Mesenteric fat pad (tissue), 1 donor: ENCODE measurements around the gene GINS2. TPM values are rescaled to one million over a fixed set of nuclear protein-coding genes. Genes with fewer than 3 reads are reported as not detected.

Experiments
- DNase-seq: peaks from one replicate; pipeline ENCODE4 v3.0.0-alpha.2; 2020; ENCODE audit warnings: low spot score
- total RNA-seq: library from RNA; stranded (reverse); fragmentation: NEBNext Ultra II Directional; extraction: Animal tissue kit (Norgen Biotek cat#: 25700); gene quantifications from one replicate; pipeline ENCODE4 v1.2.1, GENCODE V29; 2021
- donor health status: DM: yes; HTN: yes; CAD: no.

Gene GINS2
- total RNA-seq, 1 donor from 2014 or later, result 0.32 TPM

DNA sequence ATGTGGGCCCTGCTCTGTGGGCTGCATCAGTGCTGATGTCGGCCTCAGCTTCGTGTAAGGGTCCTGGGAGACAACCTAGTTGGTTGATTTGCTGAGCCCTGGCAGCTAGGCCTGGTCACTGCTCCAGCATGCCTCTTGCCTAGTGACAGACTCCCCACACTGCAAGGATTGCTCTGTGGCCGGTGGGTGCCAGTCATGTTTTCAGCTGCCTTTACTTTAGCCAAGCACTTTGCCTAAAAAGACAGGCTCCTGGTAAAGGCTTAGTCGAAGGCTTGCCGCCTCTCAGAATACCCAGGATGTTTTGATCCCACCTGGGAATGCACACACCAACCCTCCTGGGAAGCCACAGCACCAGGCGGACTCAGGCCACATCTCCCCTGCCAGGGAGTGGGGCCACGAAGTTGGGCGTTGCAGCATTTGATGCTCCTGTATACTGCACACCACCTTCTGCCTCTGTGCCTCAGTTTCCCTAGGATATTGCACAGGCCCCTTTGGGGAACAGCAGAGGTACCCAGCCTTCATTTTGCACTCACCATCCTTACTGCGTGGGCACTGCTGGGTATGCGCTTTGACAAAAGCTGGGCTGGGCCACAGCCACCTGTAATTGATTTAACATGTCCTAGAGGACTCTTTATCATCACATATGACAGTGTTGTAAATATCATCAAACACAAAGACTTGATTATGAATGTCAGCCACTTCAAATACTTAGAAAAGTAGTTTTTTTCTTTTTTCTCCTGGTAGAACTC, 19.9 kb downstream of the GINS2 start:
- no peak for DNase-seq

GRCh38 chr16:85667841-85668413, 20.8 kb downstream of the GINS2 start:
- DNase-seq, result no peak

GRCh38 chr16:85667261-85667660, 21.5 kb downstream of the GINS2 start:
- no peak for DNase-seq

DNA sequence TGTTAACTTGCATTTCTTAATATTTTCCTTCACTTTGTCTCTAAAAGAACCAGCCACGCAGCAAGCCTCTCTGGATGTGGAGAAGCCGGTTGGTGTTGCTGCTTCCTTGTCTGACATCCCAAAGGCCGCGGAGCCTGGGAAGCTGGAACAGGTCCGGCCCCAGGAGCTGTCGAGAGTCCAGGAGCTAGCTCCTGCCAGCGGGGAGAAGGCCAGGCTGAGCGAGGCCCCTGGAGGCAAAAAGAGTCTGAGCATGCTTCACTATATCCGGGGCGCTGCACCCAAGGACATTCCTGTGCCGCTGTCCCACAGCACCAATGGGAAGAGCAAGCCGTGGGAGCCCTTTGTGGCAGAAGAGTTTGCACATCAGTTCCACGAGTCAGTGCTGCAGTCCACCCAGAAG, 22.8 kb downstream of the GINS2 start:
- DNase-seq, result no peak

- no peak for DNase-seq
These were observed 23.4 kb downstream of the GINS2 start for GRCh38 chr16:85665373-85665740.

- no peak for DNase-seq
These were observed 24.0 kb downstream of the GINS2 start for GRCh38 chr16:85664580-85665372.

GRCh38 chr16:85663891-85664321, 24.8 kb downstream of the GINS2 start:
- no peak for DNase-seq

- DNase-seq, result no peak
These were observed 25.6 kb downstream of the GINS2 start for GRCh38 chr16:85662976-85663830.

DNA sequence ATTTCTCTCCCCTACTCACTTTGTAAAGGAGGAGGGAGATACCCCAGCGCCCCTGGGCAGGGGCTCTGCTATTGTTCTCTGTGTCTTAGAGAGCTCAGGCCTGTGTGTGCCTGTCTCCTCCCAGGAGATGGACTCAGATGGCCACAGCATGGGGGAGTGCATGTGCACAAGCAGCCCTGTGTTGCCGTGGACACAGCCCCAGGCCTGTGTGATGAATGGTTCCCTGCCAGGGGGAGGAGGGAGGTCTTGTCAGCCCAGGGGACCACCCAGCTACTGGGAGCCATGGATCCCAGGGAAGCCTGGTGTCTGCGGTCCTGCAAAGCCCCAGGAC, 26.3 kb downstream of the GINS2 start:
- DNase-seq, result no peak

DNA sequence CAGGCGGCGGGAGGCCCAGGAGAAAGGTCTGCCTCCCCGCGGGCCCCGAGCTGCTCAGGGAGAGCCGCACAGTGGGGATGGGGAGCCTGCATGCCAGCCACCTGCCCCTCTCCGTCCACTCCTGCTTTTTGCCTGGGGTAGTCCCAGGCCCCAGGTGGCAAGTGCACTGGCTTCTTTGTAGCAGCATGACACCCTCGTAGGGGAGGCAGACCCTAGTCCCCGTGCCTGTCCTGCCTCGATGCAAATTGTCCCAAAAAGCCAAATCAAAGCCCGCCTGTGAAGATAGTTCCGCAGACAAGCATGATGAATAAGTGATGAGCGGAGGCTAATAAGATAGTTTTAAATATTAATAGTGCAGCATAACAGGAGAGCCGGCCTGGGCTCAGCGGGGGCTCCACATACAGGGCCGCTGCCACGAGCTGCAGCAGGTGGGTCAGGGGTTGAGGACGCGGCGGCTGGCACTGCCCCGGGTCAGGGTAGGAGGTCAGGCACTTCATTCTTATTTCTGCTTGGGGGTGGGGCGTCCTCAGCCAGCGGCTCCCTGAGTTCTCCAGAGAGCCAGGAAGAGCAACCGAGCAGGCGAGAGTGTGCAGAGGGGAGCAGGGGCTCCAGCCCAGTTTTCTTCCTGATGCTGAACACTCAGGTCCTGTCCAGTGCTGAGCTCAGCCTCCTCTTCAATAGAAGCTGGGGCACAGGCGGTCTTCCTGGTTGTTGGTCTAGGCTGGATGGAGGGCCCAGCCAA, 26.8 kb downstream of the GINS2 start:
- DNase-seq, result no peak

DNA sequence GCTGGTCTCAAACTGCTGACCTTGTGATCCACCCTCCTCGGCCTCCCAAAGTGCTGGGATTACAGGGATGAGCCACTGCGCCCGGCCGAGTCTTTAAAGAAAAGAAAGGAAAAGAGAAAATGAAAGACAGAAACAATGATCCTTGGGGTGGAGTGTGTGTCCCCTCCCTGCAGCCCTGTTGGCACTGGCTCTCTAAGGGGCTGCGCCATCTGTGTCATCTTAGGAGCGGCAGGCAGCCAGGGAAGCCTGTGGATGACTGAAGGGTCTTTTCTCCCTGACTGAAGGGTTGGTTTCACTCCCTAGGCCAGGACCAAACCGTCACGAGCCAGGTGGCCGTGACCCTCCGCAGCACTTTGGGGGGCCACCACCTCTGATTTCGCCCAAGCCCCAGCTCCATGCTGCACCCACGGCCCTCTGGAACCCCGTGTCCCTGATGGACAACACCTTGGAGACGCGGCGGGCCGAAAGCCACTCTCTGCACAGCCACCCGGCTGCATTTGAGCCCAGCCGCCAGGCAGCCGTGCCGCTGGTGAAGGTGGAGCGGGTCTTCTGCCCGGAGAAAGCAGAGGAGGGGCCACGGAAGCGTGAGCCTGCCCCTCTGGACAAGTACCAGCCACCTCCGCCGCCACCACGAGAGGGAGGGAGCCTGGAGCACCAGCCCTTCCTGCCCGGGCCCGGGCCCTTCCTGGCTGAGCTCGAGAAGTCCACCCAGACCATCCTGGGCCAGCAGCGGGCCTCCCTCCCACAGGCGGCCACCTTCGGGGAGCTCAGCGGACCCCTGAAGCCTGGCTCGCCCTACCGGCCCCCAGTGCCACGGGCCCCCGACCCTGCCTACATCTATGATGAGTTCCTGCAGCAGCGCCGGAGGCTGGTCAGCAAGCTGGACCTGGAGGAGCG, 27.7 kb downstream of the GINS2 start:
- DNase-seq, result no peak

DNA sequence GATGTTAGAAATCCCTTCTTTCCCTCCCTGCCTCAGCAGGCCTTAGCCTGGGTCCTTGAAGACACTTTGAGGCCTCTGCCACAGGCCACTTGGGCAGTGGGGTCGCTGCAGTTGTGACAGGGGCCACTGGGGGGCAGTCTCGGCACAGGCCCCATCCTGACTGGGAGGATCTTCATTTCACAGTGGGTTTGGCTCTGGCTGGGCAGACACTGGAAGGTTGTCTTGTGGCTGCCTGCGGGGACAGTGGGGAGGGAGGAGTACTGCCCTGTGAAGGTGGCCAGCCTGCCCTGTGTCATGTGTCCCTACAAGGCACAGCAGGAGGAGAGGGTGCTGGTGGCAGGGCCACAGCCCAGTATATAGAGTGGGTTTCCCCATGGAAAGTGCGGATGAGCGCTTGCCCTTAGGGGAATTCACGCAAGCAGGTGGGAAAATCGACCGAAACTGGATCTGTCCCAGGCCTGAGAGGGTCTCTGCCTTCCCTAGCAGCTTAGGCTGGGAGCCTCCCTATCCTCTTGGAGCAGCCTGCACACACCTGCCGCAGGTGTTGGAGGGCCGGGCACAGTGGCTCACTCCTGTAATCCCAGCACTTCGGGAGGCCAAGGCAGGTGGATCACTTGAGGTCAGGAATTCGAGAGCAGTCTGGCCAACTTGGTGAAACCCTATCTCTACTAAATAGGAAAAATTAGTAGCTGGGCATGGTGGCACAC, 28.8 kb downstream of the GINS2 start:
- no peak for DNase-seq

DNA sequence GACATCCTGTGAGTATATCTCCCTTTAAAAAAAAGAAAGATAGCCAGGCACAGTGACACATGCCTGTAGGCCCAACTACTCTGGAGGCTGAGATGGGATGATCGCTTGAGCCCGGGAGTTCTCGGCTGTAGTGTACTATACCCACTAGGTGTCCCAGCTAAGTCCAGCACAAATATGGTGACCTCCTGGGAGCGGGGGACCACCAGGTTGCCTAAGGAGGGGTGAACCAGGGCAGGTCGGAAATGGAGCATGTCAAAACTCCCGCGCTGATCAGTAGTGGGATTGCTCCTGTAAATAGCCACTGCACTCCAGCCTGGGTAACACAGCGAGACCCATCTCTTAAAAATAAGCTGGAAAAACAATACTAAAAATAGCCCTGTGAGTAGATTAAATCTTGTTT, 29.4 kb downstream of the GINS2 start:
- no peak for DNase-seq

GRCh38 chr16:85658504-85659326, 30.0 kb downstream of the GINS2 start:
- DNase-seq, result no peak

DNA sequence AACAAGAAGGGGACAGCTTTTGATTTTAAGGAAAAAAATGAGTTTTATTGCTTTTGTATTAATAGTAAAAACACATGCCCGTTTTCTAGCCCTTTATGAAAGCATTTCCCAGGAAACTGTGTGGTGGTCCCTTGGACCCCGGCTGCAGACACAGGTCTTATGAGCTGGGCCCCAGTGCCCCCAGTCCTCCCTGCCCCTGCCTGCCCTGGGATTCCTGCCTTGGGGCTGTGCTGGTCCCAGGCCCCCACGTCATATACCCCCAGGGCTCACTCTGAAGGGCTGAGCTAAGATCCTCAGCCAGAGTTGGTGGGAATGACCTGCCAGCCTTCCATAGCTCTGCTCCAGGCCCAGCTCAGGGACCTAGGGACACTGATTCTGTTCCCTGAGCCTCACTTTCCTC, 30.8 kb downstream of the GINS2 start:
- no peak for DNase-seq

- DNase-seq, result no peak
These were observed 31.5 kb downstream of the GINS2 start for GRCh38 chr16:85657267-85657650.

DNA sequence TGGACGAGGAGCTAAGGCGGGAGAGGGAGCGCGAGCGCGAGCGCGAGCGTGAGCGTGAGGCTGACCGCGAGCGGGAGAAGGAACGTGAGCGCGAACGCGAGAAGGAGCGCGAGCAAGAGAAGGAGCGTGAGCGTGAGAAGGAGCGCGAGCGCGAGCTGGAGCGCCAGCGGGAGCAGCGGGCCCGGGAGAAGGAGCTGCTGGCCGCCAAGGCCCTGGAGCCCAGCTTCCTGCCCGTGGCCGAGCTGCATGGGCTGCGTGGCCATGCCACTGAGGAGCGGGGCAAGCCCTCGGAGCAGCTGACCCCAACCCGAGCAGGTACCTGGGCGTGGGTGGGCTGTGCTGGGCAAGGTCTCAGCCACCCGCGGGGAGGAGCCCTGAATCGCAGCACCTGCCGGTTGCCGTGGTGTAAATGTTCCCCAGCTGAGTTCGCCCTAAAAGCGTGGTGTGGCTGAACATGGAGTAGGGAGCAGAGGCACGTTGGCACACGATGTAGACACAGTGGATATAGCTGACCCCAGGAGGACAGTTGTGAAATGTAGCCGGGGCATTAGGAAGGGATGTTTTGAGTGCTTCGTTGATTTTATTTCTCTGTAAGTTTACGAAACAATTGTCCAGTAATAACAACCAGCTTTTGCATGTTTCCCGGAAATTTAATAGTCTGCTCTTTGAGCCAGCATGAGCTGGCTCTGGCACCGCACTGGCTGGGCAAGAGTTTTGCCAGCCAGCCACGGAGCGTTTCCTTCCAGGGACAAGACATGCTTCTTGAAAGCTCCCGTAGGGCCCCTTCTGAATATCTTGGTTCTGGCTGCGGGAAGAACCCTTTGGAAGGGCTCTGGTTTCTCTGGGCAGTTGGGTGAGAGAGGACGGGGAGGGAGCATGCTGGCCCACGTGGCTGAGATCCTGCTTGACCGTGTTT, 32.1 kb downstream of the GINS2 start:
- no peak for DNase-seq
